ENCODE results near the gene ADARB2. TPM values are rescaled to one million over a fixed set of nuclear protein-coding genes. Genes with fewer than 3 reads are reported as not detected.

ADARB2 gene
- total and polyA plus RNA-seq, 7 donors, result 0.05 to 0.39 (median 0.15) TPM; not detected in 2

- no peaks in the 10 kb centered on the region for H3K4me1 ChIP-seq
- 68 to 75% (median 75%) methylated on average over 21 of the region's 21 CpGs for WGBS, 3 donors
- DNase-seq (no peak), ATAC-seq (no peak)
- intact Hi-C loops (cut with DNase I), result no loop called here
- H3K9me3 ChIP-seq, result no peaks in the 10 kb centered on the region
- no peak for TF ChIP-seq CTCF (IDR thresholded peaks at IDR 0.05)
- H3K36me3 ChIP-seq (ENCODE audit: insufficient read depth in 1 of 2, low read depth in 1 of 2), result no peaks in the 10 kb centered on the region
- H3K4me3 ChIP-seq, result no peak overlapping the region
- H3K27me3 ChIP-seq (ENCODE audit: insufficient read depth in 3 of 3, low read length in 2 of 3), result peaks cover 0 to 5% (median 0%) of the 10 kb centered on the region in 3 donors
- H3K27ac ChIP-seq, result no peak overlapping the region
Observed at GRCh38 chr10:1213252-1214070, 523.9 kb downstream of the ADARB2 start.

- intact Hi-C loops (cut with DNase I), result no loop called here
- peaks cover 0 to 5% (median 0%) of the 10 kb centered on the region in 3 donors for H3K27me3 ChIP-seq (ENCODE audit: insufficient read depth in 3 of 3, low read length in 2 of 3)
- no peak overlapping the region for H3K4me3 ChIP-seq
- no peaks in the 10 kb centered on the region for H3K4me1 ChIP-seq
- WGBS, 3 donors, result 64 to 74% (median 71%) methylated on average over 9 of the region's 9 CpGs
- H3K27ac ChIP-seq, result no peak overlapping the region
- no peaks in the 10 kb centered on the region for H3K36me3 ChIP-seq (ENCODE audit: insufficient read depth in 1 of 2, low read depth in 1 of 2)
- ATAC-seq (no peak), DNase-seq (no peak)
- no peak for TF ChIP-seq CTCF (IDR thresholded peaks at IDR 0.05)
- no peaks in the 10 kb centered on the region for H3K9me3 ChIP-seq
Observed at GRCh38 chr10:1212571-1213141, 524.7 kb downstream of the ADARB2 start.

- 71 to 79% (median 77%) methylated on average over 16 of the region's 16 CpGs for WGBS, 3 donors
- H3K27ac ChIP-seq, result no peak overlapping the region
Observed at GRCh38 chr10:1211844-1212570, 525.3 kb downstream of the ADARB2 start.

GRCh38 chr10:1210667-1211066 lies 526.7 kb downstream of the ADARB2 start:
- Histone ChIP-seq H3K27ac (no peak overlapping the region), H3K36me3 (ENCODE audit: insufficient read depth in 1 of 2, low read depth in 1 of 2) (no peaks in the 10 kb centered on the region), H3K4me1 (no peaks in the 10 kb centered on the region), H3K4me3 (no peak overlapping the region), H3K27me3 (ENCODE audit: insufficient read depth in 3 of 3, low read length in 2 of 3) (peaks cover 0 to 5% (median 0%) of the 10 kb centered on the region in 3 donors), H3K9me3 (no peaks in the 10 kb centered on the region)
- 59 to 79% (median 69%) methylated on average over 14 of the region's 14 CpGs for WGBS, 3 donors
- intact Hi-C loops (cut with DNase I), result no loop called here
- DNase-seq (no peak), ATAC-seq (no peak)
- no peak for TF ChIP-seq CTCF (IDR thresholded peaks at IDR 0.05)

More at GRCh38 chr10:1211844-1212570, 525.3 kb downstream of the ADARB2 start:
- H3K4me3 ChIP-seq, result no peak overlapping the region
- no peaks in the 10 kb centered on the region for H3K4me1 ChIP-seq
- no peak for DNase-seq
- no peak for ATAC-seq
- H3K36me3 ChIP-seq (ENCODE audit: insufficient read depth in 1 of 2, low read depth in 1 of 2), result no peaks in the 10 kb centered on the region
- H3K9me3 ChIP-seq, result no peaks in the 10 kb centered on the region
- no peak for TF ChIP-seq CTCF (IDR thresholded peaks at IDR 0.05)
- H3K27me3 ChIP-seq (ENCODE audit: insufficient read depth in 3 of 3, low read length in 2 of 3), result peaks cover 0 to 5% (median 0%) of the 10 kb centered on the region in 3 donors
- intact Hi-C loops (cut with DNase I), result no loop called here
